ENCODE measurements around the gene SMIM12.

DNA sequence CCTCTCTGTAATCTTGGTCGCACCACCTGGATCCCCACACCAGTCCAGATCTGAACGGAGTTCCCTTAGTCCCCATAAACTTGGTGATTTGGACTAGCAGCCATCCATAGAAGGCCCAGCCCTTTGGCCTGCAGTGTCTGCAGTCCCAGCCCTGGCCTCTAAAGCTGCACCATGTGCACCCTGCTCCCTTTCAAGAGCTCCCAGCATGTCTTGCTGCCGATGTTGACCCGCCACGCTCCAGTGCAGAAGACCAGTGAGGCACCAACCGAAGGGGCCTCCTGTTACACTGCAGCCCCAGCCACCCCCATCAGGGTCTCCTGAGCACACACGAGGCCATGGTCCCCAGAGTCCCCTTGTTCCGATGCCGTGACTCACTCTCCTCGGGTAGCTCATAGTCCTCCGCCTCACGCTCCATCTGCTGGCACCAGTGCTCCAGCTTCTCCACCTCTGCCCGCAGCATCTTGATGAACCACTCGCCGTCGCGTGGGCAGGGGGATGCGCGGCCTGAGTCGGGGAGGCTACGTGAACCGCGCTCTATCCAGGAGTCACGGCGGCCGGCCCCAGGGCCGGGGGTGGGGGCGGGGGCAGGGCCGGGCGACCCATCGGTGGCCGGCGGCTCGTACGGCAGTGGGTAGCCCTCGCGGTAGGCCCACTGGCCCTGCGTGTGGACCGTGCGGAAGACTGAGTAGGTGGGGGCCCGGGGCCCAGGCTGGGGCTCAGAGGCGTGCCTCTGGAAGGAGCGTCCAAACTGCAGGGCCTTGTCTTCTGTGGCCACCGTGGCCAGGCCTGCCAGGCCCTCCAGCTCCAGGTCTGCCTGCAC is 8.9 kb upstream of the SMIM12 start:
- TF ChIP-seq, protein P1, sequence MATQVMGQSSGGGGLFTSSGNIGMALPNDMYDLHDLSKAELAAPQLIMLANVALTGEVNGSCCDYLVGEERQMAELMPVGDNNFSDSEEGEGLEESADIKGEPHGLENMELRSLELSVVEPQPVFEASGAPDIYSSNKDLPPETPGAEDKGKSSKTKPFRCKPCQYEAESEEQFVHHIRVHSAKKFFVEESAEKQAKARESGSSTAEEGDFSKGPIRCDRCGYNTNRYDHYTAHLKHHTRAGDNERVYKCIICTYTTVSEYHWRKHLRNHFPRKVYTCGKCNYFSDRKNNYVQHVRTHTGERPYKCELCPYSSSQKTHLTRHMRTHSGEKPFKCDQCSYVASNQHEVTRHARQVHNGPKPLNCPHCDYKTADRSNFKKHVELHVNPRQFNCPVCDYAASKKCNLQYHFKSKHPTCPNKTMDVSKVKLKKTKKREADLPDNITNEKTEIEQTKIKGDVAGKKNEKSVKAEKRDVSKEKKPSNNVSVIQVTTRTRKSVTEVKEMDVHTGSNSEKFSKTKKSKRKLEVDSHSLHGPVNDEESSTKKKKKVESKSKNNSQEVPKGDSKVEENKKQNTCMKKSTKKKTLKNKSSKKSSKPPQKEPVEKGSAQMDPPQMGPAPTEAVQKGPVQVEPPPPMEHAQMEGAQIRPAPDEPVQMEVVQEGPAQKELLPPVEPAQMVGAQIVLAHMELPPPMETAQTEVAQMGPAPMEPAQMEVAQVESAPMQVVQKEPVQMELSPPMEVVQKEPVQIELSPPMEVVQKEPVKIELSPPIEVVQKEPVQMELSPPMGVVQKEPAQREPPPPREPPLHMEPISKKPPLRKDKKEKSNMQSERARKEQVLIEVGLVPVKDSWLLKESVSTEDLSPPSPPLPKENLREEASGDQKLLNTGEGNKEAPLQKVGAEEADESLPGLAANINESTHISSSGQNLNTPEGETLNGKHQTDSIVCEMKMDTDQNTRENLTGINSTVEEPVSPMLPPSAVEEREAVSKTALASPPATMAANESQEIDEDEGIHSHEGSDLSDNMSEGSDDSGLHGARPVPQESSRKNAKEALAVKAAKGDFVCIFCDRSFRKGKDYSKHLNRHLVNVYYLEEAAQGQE (IDR thresholded peaks at IDR 0.05; ENCODE audit: insufficient read depth in 1 of 2, low read depth in 2 of 2, low read length in 2 of 2) = no peak
- TF ChIP-seq TAF1 (IDR thresholded peaks at IDR 0.05; ENCODE audit: borderline replicate concordance, insufficient read depth, low read length) (no peak), SIN3A (IDR thresholded peaks at IDR 0.05; ENCODE audit: borderline replicate concordance, insufficient read depth, low read length) (no peak), POLR2AphosphoS5 (IDR thresholded peaks at IDR 0.05; ENCODE audit: low read depth, low read length) (no peak), FOXP2 (optimal IDR thresholded peaks at IDR 0.05; ENCODE audit: borderline replicate concordance, extremely low read depth, extremely low read length, insufficient read depth) (no peak)

All from PFSK-1 (cell line).